GM10847 (cell line): ENCODE results near the gene MAFF.

Source experiments
- POLR2A ChIP-seq: IDR thresholded peaks from 2 replicates; pipeline ENCODE4 v1.6.1; 2011; ENCODE audit not compliant: insufficient read length; ENCODE audit errors: extremely low read depth

The MAFF gene

DNA sequence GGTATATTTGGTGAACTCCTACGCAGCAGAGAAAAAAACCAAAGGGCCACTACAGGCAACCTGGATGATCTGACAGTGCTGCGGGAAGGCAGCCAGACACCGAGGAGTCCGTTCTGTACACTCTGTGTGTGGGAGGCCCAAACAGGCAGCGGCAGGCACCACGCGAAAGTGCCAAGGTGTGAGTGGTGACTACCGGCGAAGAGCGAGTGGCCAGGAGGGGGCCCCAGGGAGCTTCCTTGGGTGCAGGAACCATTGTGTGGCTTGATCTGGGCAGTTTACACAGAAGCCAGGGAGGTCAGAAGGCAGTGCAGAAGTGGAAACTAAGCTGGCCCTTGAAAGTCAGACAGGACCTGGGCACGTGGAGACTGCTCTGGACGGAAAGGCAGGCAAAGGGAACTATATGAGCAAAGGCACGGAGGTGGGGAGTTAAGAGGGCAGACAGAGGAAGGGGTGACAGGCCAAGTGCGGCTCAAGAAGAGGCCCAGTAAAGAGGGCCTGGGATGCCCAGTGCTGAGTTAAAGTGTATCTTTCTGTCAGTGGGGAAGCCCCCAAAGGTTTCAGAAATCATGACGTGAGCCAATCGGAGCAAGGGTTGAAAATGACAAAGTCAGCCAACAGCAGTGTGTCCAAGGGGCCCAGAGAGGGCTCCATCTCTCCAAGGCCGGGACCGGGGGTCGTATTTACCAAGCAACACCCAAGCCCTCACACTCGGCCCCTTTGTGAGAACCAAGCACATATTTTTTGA is 60.4 kb downstream of the MAFF start:
- no peak for TF ChIP-seq POLR2A

DNA sequence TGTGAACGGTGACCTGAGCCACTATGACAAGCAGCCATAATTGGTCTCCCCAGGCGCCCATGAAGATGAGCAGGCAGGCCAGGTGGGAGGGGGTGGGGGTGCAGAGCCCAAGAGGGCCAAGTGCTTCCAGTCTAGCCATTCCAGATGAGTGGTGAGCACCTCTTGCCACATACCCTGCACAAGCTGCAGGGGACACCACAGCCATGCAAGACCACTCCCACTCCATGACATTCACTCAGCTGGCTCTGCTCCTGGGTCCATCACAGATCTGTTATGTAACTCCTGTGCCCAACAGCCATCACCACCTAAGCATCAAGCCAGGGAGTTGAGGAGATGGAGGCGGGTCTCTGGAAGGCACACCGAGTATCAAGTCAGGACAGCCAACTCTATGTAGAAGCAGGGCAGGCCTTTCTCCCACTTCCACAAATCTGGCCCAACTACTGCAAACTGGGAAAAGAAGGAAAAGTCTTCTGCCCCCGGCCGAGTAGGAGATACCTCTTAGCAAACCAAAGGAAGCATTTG is 62.6 kb downstream of the MAFF start:
- no peak for TF ChIP-seq POLR2A
